GM15510 (cell line): Measurements from ENCODE around the gene TCAF1.

Experiments
- POLR2A ChIP-seq: IDR thresholded peaks from 3 replicates; pipeline ENCODE4 v1.6.1; 2011; ENCODE audit warnings: borderline replicate concordance; ENCODE audit not compliant: insufficient read length; ENCODE audit errors: extremely low read depth

TCAF1 gene

DNA sequence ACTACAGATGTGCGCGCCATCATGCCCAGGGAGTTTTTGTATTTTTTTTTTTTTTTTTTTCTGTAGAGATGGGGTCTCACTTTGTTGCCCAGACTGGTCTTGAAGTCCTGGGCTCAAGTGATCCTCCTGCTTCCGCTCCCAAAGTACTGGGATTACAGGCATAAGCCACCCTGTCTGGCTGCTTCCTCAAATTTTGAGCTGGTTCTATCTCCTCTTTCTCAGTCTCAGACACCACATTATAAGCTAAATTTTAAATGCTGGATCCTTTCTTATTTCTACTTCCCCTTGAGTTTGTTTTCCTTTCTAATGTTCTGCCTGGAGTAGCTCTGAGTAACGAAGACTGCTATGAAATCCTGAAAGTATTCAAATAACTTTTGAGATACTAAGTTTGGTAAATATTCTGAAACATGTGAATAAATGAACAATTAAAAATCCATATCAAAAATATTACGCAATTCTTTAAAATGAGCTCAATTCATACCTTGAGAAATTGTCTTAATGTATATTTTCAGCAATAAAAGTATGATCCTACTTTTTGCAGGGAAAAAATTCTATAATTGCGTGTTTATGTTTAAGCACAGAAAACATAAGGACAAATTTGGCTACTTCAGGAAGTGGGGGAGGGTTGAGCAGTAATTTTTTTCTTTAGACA is 15.0 kb downstream of the TCAF1 start:
- TF ChIP-seq POLR2A, result no peak

DNA sequence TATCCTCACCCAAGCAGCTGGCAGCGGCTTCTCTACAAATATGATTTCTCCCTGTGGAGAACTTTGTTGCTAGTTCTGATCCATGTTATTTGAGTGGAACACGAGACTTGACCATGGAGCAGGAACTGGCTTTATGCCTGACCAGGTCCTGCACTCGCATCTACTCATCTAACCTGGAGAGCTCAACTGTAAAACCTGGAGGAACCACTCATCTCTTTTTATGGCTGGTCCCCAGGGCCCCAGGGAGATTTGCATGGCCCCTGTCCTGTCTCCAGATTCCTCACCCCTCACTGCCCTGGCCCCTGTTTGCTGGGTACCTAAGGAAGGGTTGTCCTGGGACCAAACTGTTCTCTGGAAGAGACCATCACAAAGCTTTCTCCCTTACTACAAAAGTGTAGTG is 16.0 kb downstream of the TCAF1 start:
- no peak for TF ChIP-seq POLR2A

DNA sequence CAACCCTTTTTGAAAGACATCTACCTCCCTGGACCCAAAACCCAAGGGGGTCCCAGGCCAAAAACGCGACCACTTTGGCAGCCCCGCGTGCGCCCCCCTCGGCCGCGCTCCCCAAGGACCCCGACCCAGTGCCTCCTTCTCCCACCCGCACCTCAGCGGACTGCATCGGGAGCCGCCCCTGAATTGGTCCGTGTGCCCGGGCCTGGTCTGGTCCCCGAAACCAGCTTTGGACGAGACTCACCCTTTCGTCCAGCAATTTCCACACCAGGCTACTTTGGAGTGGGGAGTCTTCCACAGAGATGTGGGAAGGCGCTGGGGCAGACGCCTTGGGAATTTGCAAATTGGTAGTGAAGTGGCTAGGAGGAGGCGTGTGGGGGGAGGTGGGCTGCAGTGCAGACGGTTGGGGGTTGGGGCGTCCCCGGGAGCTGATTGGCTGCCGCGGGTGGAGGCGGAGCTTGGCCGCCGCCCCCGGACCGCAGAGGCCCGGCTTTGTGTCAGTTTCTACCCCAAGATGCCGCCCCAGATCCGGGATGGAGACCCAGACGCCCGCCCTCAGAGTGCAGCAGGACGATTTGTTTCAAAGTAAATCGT is 16.9 kb downstream of the TCAF1 start:
- no peak for TF ChIP-seq POLR2A

DNA sequence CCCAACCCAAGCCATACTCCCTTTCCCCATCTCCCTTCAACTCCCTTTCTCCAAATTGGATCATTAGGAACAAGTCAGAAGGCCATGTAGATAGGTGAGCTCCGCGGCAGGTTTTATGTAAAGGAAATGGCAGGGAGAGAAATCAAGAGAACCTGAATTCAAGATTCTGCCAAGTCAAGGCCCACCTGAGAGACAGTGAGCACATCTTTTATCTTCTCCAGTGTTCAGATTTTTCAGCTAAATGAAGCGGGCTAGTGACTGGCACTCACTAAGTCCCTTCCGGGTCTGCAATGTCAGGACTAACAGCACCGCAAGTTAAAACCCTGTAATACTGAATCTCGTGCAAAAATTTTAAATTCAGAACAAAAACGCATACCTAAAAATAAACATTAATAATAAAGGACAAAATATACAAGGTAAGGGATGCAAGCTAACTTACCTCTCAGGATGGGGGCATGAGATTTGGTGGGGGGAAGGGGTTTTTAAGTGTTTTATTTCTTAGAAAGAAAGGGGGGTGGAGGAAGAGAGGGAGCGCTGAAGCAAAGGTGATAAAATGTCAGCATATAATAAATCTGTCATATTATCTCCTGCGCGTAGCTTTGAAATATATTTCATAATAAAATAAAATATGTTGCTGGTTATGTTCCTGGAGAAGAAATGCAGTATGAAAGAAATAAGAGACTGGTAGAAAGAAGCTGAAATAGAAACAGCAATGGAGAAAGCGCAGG is 17.6 kb downstream of the TCAF1 start:
- no peak for TF ChIP-seq POLR2A

DNA sequence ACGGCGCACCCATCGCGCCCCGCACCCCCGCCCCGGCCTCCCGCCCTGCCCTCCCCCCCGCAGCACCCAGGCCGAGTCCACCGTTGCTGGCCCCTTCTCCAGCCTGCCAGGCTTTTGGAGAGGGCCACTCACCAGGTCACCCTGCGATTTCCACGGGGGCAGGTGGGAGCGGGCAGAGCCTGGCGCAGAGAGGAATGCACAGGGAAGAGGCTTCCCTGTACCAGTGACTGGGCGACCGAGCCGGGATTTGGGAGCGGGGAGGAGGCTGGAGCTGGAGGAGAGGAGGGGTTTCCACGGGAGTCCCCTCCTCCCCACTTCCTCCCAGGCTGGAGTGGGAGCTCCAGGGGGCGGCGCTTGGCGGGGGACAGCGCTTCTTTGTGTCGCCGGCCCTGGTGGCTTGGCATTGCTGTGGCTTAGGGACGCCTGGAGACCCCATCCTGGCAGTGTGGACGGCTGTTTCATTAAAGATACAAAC is 19.3 kb downstream of the TCAF1 start:
- no peak for TF ChIP-seq POLR2A

DNA sequence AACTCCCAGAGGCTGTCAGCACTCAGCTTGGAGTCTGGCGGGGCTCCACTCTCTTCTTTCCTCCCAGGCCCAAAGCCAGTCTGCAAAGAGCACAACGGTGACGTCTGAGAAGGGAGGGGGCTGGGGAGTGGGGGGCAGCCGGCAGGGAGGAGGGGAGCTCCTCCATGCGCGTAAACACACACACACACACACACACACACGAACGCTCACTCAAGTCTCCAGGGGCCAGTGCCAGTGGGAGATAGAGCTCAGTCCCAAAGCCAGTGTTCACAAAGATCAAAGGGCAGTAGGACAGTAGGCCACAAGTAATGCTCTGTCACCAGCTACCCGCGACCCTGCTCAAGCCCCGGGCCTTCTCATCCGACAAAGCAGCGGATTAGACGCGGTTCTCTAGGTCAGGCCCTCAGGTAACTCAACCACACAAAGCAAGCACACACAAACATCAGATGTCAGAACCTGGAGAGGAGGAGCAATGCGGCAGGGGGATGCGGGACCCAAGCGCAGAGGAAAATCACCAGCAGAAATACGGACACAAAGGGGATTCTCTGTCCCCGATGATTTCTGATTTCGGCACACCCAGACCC is 19.9 kb downstream of the TCAF1 start:
- TF ChIP-seq POLR2A, result no peak

DNA sequence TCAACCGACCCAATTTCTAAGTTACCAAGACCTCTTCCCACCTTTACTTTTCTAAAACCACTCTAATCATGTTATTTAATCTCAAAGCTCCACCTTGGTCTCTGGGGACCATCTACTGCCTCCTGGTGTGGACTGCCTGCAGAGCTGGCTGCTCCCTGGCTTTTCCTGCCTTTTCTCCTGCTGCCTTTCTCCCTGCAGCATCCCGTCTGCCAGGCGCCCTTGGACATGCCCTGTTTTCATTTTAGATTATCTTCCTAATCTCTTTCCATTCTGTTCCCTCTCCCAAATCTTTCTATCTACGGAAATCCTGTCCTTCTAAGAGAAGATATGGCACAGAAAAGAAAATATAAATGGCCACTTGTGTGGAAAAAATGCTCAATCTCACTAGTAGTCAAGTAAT is 23.1 kb downstream of the TCAF1 start:
- TF ChIP-seq POLR2A, result no peak

DNA sequence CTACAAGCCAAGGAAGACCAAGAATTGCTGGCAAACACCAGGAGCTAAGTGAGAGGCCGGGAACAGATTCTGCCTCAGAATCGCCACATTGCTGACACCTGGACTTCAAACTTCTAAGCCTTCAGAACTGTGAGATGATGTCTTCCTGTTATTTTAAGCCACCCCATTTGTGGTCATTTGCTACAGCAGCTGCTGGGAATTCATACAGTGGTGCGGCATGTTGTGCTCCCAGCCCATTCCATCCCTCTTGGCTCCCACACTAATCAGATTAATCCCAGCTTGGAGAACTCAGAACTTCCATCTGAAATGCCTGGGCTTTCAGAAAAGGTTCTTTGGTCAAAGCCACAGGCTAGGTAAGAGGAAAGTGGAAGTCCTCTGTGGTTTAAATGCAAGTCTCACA is 24.9 kb downstream of the TCAF1 start:
- TF ChIP-seq POLR2A, result no peak

DNA sequence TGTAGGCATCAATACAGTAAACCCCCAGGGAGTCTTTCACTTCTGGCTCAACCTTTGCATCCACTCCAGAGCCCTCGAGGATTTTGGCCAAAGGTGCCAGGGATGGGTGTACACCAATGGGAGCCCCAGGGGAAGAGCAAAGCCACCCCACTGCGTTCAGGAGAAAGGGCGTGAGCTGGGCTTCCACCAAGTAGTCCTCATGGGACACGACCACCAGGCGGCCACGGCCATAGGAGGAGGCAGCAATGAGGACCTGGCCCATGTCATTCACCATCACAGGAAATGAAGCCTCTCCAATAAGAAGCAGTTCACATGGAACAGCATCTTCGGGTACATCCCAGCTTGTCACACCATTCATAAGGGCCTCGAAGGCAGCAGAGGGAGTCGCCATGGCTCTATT is 25.8 kb downstream of the TCAF1 start:
- no peak for TF ChIP-seq POLR2A

DNA sequence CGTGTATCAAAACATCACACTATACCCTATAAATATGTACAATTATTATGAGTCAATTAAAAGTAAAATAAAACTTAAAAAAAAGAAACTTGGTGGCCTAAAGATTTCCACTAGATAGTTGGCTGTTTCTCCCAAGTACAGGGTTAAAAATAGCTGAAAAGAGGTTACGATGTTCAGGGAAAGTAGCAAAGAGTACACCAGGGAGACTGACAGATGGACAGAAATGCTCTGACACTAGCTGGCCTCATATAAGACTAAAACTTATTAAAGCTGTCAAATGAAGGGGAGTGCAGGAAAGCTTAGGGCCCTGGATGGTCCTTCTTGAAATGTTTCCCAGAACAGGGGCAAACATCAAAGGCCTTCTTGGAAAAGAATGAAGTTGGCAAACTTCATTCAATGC is 51.3 kb downstream of the TCAF1 start:
- TF ChIP-seq POLR2A, result no peak

DNA sequence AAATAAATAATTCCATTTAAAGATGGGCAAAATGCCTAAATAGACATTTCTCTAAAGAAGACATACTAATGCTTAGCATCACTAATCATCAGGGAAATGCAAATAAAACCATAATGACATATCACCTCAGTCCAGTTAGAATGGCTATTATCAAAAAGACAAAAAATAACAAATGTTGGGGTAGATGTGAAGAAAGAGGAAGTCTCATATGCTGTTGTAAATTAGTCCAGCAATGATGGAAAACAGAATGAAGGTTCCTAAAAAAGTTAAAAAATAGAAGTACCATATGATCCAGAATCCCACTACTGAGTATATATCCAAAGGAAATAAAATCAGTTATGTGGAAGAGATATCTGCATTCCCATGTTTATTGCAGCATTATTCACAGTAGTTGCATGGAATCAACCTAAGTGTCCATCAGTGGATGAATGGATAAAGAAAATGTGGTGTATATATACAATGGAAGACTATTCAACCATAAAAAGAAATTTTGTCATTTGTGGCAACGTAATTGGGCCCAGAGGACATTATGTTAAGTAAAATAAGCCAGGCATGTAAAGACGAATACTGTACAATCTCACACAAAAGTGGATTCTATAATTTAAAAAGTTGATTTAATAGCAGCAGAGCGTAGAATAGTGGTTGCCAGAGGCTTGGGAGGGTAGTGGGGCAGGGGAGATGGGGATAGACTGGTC is 52.0 kb downstream of the TCAF1 start:
- TF ChIP-seq POLR2A, result no peak

DNA sequence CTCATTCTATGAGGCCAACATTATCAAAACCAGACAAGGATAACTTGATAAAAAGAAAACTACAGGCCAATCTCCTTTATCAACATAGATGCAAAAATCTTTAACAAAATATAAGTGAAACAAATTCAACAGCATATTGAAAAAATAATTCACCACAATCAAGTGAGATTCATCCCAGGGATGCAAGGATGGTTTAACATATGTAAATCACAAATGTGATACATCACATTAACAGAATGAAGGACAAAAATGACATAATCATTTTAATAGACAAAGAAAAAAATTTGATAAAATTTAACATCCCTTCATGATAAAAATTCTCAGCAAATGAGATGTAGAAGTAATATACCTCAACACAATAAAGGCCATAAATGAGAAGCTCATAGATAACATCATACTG is 53.8 kb downstream of the TCAF1 start:
- TF ChIP-seq POLR2A, result no peak

DNA sequence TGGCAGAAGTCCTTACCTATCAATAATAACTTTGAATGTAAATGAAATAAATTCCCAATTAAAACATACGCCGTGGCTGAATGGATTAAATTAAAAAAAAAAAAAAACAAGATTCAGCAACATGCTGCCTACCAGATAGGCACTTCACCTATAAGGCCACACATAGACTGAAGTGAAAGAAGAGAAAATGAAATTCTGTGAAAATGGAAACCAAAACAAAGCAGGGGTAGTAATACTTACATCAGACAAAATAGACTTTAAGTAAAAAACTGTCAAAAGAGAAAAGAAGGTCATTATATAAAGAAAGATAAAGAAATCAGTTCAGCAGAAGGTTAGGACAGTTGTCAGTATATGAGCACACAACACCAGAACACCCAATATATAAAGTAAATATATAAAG is 55.3 kb downstream of the TCAF1 start:
- TF ChIP-seq POLR2A, result no peak
